Large intestine (tissue), 3 donors: ENCODE results near the gene OCA2. TPM values are rescaled to one million over a fixed set of nuclear protein-coding genes. Genes with fewer than 3 reads are reported as not detected.

ENCODE experiments used
- DNase-seq, 2 donors: peaks; one replicate each; pipeline versions ENCODE4 v3.0.0 to v3.0.0-alpha.2; 2013
- H3K27ac ChIP-seq: one replicate; pipeline ENCODE4 v1.5.1; 2013; ENCODE audit warnings: low read length
- H3K27me3 ChIP-seq: 2 replicates; pipeline ENCODE4 v1.6.1; 2013; ENCODE audit warnings: low read length; ENCODE audit not compliant: control insufficient read depth, insufficient read depth
- H3K36me3 ChIP-seq: 2 replicates; pipeline ENCODE4 v1.6.1; 2013; ENCODE audit warnings: low read length; ENCODE audit not compliant: control insufficient read depth, insufficient read depth
- H3K4me1 ChIP-seq: one replicate; pipeline ENCODE4 v1.6.1; 2013; ENCODE audit warnings: low read length; ENCODE audit not compliant: control insufficient read depth, insufficient read depth
- H3K4me3 ChIP-seq: one replicate; pipeline ENCODE4 v1.5.1; 2013; ENCODE audit warnings: low read length
- H3K9me3 ChIP-seq: one replicate; pipeline ENCODE4 v1.6.1; 2013; ENCODE audit warnings: mild to moderate bottlenecking, low read depth, low read length, moderate library complexity; ENCODE audit not compliant: control insufficient read depth
- WGBS: methylation state at CpG from one replicate; pipeline ENCODE4 v1.1.5; 2013; ENCODE audit warnings: low lambda C conversion rate; ENCODE audit not compliant: insufficient coverage; 5-methylcytosine and 5-hydroxymethylcytosine counted together
- polyA plus RNA-seq: library from polyadenylated mRNA; unstranded; fragments of 120-200 nt; gene quantifications from one replicate; pipeline ENCODE4 v1.2.1, GENCODE V29; 2013

Gene OCA2
- polyA plus RNA-seq, 1 donor, result 6.5 TPM

DNA sequence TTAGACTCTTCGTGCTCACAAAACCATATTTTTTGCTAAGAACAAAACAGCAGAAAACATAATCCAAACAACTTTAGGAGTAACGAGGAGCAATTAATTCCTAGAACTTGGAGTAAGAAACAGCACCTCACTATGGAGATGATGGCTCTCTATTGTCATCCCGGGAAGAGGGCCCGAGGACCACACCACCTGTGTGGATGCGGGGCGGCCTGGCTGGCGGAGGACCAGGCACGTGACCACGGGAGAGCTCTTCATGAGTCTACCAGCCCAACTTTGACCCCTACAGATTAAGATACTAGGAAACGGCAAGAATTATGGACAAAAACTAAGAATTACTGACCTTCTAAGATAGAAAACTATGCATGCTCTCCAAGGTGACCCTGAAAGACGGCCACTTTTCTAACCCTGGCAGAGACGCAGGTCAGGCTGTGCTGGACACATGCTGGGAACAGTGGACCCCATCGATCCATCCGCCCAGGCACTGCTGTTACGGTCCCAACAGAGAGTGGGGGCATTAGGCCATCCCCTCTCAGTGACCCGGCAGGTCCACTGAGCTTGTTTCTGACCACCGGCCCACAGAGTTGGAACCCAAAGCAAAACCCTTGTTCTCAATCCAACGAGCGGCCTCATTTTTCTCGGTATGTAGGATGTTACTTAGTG is 13.1 kb upstream of the OCA2 start:
- 80% methylated on average over 1 of the region's 20 CpGs for WGBS
- Histone ChIP-seq H3K9me3 (peaks cover 2% of the 10 kb centered on the region), H3K4me1 (no peaks in the 10 kb centered on the region), H3K27ac (no peak overlapping the region), H3K27me3 (peaks cover 9% of the 10 kb centered on the region), H3K36me3 (peaks cover 59% of the 10 kb centered on the region), H3K4me3 (no peak overlapping the region)
- DNase-seq, result no peak

DNA sequence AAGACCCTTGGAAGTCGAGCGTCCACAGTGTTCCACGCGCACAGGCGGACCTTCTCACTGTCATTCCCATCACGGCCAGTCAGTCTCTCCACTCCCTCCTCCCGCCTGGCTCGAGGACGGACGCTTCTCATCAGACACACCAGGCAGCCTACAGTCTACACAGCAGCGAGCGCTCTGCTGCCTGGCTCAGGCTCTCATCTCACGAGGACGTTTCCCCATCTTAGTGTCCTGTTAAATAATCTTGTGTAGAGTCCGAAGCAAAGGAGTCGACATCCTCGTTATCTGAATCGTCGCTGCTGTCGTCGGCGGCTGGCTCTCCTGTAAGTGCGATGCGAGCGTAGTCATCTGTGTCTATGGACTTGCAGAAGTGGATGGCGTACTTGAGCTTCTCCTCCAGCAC is 12.4 kb upstream of the OCA2 start:
- DNase-seq, result no peak
- WGBS, result 90% methylated on average over 2 of the region's 26 CpGs
- H3K4me3 ChIP-seq, result no peak overlapping the region
- H3K27me3 ChIP-seq, result peaks cover 15% of the 10 kb centered on the region
- H3K4me1 ChIP-seq, result no peaks in the 10 kb centered on the region
- no peak overlapping the region for H3K27ac ChIP-seq
- H3K36me3 ChIP-seq, result peaks cover 52% of the 10 kb centered on the region
- peaks cover 2% of the 10 kb centered on the region for H3K9me3 ChIP-seq

DNA sequence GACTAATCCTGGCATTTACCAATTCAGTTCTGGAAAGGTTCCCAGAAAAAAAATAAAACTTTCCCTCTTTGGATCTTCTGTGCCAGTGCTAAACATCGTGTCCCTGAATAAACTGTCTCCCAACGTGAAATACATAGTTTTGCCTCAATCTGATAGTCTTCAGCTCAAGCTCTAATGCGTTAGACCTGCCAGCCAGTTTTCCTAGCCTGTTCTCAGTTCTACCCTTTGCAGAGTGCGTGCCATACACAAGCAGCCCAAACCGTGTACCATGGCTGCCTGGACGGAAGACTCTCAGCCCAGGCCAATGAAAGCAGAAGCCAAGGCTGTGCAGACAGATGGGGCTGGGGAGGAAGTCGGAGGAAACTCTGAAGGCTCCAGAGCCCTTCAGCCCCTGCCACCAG is 11.4 kb upstream of the OCA2 start:
- H3K36me3 ChIP-seq, result peaks cover 44% of the 10 kb centered on the region
- no peak for DNase-seq

DNA sequence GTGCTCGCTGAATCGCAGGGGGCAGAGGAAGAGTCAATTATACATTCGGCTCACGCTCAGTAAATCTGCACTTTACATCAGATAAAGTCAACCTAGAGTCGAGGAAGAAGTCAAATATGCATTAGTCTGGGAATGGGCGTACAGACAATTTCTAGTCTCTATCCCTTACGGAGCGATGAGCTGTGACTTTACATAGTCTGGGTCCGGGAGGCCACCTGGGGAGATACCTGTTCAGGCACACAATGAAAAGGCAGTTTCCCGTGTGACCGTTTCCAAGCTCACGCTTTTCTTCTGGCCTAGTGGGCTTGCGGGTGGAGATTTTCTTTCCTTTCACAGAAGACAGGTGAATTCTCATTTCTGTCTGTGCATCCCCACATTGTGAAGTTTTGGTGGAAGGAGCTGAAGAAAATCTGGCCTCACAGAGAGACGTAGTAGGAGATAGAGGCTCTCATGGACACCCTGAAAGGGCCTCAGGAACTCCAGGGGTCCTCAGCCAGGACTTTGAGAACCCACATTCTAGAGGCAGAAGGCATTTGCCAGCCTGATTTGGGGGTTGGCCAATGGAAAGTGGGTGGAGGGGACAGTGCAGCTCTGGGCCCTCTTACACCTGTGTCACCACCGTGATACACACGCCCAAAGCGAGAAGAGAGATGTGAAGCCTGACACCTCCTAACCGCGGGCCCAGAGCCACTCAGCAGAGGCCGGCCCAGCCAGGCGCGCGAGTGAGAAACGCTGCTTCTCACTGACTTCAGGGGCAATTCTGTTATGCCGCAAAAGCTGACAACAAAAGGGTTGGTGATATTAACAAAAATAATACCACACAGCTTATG is 10.7 kb upstream of the OCA2 start:
- Histone ChIP-seq H3K9me3 (peaks cover 6% of the 10 kb centered on the region), H3K27me3 (peaks cover 26% of the 10 kb centered on the region), H3K36me3 (peaks cover 38% of the 10 kb centered on the region), H3K27ac (no peak overlapping the region), H3K4me3 (no peak overlapping the region), H3K4me1 (no peaks in the 10 kb centered on the region)
- WGBS, result no CpG with 5 or more reads among the region's 25 CpGs
- no peak for DNase-seq

More for the DNA sequence above, 11.4 kb upstream of the OCA2 start:
- peaks cover 26% of the 10 kb centered on the region for H3K27me3 ChIP-seq
- WGBS, result no CpG with 5 or more reads among the region's 7 CpGs
- H3K9me3 ChIP-seq, result peaks cover 5% of the 10 kb centered on the region
- no peaks in the 10 kb centered on the region for H3K4me1 ChIP-seq
- no peak overlapping the region for H3K4me3 ChIP-seq
- no peak overlapping the region for H3K27ac ChIP-seq

DNA sequence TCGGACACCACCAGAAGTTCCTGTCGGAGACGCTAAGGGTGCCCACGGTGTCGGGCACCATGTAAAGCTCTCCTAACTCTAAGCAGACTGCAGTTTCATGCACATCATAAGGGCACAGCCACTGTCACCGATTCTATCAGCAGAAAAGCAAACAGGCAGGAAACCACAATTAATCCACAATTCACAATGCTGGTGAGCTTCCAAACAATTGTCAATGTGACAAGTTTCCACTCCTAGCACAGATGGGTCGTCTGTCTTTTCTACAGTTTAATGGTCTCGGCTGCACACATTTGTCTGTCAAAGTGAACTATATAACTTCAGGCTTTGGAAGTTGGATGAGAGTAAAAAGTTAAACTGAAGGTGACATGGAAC is 8.8 kb upstream of the OCA2 start:
- Histone ChIP-seq H3K4me3 (no peak overlapping the region), H3K27me3 (peaks cover 29% of the 10 kb centered on the region)
- no CpG with 5 or more reads among the region's 8 CpGs for WGBS

DNA sequence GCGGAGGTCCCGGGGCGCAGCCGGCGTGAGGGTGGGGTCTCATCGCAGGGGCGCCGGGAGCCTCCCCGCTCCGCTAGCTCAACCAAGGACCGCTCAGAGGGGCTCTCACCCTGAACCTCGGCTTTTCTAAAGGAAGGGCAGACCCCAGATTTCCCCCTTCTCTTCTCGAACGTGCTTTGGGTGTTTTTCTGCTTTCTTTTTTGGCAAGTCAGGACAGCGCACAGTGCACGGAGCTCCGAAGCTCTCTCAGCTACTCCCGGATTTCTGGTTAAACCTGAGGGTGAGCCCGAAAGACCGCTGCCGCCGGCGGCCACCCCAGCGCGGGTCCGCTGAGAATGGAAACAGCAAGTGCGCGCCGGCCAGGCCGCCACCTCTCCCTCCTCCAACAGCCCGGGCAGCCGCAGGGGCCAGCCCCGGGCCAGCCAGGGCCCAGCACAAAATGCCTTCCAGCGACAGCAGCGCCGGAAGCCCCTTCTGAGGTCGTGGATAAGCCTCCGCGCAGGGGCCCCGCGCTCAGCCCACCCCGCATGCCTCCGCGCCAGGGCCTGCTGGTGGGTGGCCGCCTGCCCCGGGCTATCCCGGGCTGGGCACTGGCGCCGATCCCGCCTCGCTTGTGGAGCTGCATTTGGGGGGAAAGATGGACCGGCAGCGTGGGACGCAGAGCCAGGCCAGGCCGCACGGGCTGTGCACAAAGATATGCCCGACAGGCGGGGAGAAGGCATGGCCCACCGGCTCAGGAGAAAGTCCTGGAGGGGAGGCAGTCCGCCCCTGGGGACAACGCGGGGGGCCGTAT is 8.2 kb upstream of the OCA2 start:
- no peaks in the 10 kb centered on the region for H3K4me1 ChIP-seq
- H3K4me3 ChIP-seq, result peak overlapping the region; percentile 35
- H3K9me3 ChIP-seq, result peaks cover 11% of the 10 kb centered on the region
- DNase-seq, result peak in 1 of 2 donors; percentile 34
- peaks cover 14% of the 10 kb centered on the region for H3K36me3 ChIP-seq
- WGBS, result no CpG with 5 or more reads among the region's 63 CpGs
- no peak overlapping the region for H3K27ac ChIP-seq
- peaks cover 30% of the 10 kb centered on the region for H3K27me3 ChIP-seq

More for the DNA sequence above, 8.8 kb upstream of the OCA2 start:
- H3K27ac ChIP-seq, result no peak overlapping the region
- H3K36me3 ChIP-seq, result peaks cover 18% of the 10 kb centered on the region
- no peak for DNase-seq
- H3K9me3 ChIP-seq, result peaks cover 11% of the 10 kb centered on the region
- H3K4me1 ChIP-seq, result no peaks in the 10 kb centered on the region

DNA sequence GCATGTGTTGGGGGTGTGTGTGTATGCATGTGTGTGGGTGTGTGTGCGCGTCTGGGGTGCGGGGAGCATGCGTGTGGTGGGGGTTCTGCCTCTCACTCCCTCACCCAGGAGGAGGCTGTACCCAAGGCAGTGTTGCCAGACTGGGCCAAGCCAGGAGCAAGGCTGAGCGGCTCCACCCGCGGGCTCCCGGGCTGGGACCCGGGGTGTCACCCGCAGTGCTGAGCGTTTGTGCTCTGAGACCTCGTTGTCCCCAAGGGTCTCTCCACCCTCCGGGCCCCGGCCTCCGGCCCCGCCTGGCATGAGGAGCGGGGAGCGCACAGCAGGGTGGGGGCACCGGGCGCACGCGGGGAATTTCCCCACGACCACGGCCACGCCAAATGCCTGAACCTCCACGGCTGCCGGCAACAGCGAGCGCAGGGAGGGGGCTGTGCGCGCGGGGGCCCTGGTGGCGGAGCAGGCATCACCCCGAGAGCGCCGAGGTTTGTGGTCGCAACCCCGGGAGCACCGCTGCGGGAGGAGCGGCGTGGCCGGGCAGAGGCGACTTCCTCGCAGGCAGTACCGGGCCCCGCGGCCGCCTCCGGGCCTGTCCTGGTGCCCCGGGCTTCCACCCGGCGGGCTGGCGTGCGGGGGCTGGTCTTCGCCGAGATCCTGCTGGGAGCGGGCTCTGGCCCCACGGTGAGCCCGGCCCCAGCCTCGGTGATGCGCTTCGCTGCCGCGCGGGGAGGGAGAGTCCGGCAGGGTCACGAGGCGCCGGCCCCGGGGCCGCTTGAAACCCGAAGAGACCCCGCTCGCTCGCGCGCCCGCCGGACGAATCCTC is 7.4 kb upstream of the OCA2 start:
- Histone ChIP-seq H3K27ac (no peak overlapping the region), H3K4me1 (no peaks in the 10 kb centered on the region), H3K36me3 (peaks cover 6% of the 10 kb centered on the region), H3K4me3 (peak overlapping the region; percentile 35), H3K27me3 (peaks cover 38% of the 10 kb centered on the region), H3K9me3 (peaks cover 13% of the 10 kb centered on the region)
- peak in 1 of 2 donors; percentile 33 for DNase-seq
- WGBS, result no CpG with 5 or more reads among the region's 81 CpGs

DNA sequence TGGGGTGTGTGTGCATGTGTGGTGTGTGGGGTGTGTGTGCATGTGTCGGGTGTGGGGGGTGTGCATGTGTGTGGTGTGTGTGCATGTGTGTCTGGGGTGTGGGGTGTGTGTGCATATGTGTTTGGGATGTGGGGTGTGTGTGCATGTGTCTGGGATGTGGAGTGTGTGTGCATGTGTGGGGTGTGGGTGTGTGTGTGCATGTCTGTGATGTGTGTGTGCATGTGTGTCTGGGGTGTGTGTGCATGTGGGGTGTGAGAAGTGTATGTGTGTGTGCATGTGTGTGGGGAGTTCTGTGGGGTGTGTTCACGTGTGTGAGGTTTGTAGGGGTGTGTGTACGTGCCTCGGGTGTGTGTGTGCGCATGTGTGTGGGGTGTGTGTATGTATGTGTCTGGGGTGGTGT is 6.7 kb upstream of the OCA2 start:
- Histone ChIP-seq H3K4me3 (no peak overlapping the region), H3K4me1 (no peaks in the 10 kb centered on the region), H3K36me3 (peaks cover 3% of the 10 kb centered on the region), H3K27me3 (peaks cover 42% of the 10 kb centered on the region), H3K9me3 (peaks cover 13% of the 10 kb centered on the region), H3K27ac (no peak overlapping the region)
- WGBS, result no CpG with 5 or more reads among the region's 5 CpGs
- DNase-seq, result no peak

DNA sequence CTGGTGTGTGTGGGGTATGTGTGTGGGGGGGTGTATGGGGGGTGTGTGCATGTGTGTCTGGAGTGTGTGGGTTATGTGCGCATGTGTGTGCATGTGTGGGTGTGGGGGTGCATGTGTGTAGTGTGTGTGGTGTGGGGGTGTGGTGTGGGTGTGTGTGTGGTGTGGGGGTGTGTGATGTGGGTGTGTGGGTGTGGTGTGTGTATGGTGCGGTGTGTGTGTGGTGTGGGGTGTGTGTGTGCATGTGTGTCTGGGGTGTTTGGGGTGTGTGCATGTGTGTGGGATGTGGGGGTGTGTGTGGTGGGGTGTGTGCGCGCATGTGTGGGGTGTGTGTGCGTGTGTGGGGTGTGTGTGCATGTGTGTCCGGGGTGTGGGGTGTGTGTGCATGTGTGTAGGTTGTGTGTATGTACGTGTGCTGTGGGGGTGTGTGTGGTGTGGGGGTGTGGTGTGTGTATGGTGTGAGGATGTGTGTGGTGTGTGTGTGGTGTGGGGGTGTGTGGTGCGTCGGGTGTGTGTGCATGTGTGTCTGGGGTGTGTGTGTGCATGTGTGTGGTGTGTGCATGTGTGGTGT is 6.2 kb upstream of the OCA2 start:
- no peak for DNase-seq
- H3K36me3 ChIP-seq, result no peaks in the 10 kb centered on the region
- no peak overlapping the region for H3K4me3 ChIP-seq
- peaks cover 44% of the 10 kb centered on the region for H3K27me3 ChIP-seq
- no CpG with 5 or more reads among the region's 9 CpGs for WGBS
- no peaks in the 10 kb centered on the region for H3K4me1 ChIP-seq
- peaks cover 13% of the 10 kb centered on the region for H3K9me3 ChIP-seq
- H3K27ac ChIP-seq, result no peak overlapping the region
